Middle frontal gyrus (tissue), 1 donor: Measurements from ENCODE around the gene DCPS.

ENCODE experiments used
- DNase-seq: peaks from one replicate; pipeline ENCODE4 v3.0.0-alpha.2; 2015; ENCODE audit warnings: low spot score; ENCODE audit errors: extremely low spot score

The DCPS gene

DNA sequence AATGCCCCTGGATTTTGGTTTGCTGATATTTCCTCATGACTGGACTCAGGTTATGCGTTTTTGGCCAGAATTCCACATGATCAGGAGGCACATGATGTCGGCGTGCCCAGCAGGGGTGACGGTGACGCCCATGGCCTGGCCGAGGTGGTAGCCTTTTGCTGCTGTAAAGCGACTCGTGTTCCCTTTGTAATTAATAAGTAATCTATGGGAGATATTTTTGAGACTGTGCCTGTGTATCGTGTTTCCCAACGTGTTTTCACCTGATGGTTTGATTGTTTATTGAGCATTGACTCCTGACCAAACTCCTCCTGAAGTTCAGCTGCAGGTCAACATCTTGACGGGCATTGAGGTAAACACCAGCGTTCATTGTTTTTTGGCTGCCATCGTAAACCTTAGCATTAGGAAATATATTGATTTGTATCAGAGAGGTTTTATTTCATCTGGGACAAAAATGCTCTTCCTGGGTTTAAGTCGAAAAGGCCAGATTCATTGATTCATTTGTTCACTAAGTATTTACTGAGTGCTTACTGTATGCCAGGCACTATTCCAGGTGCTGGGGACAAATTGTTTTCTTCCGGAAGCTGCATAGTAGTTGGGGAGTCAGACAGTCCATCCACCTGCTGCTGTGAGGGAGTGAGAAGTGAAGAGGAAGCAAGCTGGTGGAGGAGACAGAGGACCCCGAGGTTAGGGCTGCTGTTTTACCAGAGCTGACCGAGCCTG lies 23.6 kb downstream of the DCPS start:
- no peak for DNase-seq

DNA sequence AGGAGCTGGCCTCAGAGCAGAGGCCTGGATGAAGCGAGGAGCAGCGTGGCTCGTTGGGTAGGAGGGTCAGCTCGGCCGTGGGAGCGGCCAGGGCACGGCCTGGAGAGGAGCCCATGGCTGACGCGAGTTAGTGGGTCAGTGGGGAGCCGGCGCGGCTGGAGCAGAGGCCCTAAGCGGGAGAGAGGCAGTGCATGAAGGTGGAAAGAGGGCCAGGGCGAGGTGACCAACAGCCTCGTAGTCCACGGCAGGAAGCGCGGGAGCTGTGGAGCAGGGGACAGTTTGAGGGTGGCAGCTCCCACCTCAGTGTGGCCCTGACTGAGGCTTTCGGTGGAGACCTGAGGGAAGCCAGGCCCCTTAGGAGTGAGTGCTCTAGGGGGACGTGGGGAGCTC lies 24.1 kb downstream of the DCPS start:
- no peak for DNase-seq

DNA sequence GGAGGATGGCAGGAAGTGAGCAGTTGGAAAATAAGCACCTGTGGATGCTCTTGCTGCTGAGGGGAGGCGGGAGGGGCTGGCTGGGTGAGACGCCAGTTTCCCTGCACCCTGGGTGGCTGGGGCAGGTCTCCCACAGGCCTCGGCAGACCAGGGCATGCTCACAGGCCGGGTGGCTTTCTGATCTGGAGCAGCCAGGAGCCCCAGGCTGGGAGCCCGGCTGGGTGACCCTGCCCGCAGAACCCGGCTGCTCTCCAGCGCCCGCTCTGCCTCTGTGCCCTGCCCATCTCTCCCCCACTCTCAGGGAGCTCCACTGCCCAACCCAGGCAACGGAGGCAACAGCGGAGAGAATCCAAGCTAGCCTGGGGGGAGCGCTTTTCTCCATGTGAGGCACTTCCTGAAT lies 24.6 kb downstream of the DCPS start:
- DNase-seq, result no peak

DNA sequence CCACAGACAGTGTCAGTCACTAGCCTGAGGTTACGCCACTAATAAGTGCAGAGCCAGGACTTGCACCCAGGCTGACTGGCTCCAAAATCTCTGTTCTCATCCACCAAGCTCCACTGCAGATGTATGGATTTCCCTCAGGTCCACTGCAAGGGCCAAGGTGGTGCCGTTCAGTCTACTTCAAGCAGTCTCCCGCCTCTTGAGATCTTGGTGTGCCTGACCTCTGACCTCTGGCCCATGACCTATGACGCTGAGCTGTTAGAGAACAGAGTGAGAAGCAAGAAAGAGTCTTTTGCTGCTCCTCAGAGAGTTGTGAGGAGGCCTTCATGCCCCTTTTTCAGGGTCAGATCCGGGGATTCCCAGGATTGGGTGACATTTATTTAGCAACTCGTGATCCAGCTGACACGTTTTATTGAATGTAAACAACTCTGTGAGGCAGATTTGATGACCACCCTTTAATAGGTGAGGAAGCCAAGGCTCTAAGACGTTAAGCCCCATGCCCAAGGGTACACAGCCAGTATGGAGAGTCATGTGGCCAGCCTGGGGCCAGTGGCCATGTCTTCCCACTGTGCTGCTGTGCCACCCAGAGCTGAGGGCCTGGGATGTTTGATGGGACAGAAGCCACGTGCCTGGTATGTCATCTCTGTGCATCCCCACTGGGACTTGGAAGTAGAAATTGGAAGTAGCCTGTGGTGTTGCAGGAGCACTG lies 25.2 kb downstream of the DCPS start:
- DNase-seq, result no peak

DNA sequence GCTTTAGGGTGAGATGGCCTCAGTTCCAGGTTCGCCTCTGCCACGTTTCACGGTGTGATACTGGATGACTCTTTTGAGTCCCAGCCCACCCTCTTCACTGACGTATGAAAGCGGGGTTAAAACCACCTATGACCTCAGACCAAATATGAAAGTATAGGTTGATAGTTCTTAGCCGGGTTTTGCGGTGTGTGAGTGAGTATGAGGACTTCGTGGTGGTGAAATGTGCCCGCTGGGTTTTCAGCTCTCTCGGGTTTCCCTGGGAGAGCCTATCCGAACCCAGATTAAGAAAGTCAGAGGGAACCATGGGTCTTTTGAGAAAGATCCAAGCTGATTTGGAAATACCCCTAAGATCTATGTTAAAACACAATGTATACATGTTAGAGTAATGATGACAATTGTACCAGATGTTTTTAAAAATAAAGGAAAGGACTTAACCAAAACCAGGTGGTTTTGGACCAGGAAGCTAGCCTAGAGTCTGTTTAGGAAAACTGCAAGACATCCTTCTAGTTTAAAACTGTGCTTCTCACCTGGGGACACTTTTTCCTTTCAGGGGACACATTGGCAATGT lies 25.9 kb downstream of the DCPS start:
- DNase-seq, result no peak

DNA sequence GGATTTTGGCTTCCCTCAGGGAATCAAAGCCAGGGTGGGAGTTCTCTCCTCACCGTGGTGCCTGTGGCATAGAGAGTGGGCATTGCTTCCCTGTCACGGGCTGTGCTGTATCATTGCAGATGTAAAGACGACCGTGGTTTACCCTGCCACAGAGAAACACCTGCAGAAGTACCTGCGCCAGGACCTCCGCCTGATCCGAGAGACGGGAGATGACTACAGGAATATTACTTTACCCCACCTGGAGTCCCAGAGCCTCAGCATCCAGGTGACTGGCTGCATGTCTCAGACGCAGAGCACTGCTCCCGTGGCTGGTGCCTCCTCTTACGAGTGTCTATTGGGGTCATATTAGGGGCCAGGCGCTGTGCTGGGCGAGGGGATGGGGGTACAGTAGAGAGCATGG lies 27.4 kb downstream of the DCPS start:
- no peak for DNase-seq

DNA sequence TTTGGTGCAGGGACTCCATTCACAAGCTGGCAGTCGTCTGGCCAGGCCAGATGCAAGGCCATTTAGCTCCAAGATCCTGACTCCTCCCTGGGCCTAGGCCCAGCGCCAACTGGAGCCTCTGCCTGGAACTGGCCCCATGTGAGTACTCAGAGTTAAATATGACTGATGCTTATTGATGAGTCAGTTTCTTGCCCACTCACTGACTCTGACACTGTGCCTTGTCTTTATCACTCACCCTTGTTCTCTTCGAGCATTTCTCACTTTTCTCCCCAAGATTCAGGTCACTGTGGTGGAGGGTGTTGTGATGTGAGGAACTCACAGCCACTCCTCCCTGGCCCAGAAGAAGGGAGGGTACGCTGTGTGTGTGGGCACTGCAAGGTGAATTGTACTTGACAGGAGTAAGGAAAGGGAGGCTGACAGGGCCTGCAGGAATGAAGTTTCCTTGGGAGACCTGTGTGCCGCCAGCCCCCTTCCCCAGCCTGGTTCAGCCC lies 28.4 kb downstream of the DCPS start:
- DNase-seq, result no peak

DNA sequence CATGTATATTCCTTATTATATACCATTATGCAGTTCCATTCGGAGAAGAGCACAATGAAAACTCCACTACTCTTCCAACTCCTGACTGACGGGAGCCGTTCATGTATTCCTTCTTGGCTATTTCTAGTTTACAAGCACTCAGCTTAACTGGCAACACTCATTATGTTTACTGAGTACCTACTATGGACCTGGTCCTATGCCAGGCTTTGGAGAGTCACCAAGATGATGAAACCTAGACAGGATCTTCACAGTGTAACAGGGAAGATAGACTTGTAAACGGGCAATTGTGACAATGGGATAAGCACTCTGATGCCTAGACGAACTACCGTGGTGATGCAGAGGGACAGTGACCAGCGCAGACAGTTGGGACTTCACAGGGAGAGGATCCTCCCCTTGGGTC lies 29.3 kb downstream of the DCPS start:
- DNase-seq, result no peak

DNA sequence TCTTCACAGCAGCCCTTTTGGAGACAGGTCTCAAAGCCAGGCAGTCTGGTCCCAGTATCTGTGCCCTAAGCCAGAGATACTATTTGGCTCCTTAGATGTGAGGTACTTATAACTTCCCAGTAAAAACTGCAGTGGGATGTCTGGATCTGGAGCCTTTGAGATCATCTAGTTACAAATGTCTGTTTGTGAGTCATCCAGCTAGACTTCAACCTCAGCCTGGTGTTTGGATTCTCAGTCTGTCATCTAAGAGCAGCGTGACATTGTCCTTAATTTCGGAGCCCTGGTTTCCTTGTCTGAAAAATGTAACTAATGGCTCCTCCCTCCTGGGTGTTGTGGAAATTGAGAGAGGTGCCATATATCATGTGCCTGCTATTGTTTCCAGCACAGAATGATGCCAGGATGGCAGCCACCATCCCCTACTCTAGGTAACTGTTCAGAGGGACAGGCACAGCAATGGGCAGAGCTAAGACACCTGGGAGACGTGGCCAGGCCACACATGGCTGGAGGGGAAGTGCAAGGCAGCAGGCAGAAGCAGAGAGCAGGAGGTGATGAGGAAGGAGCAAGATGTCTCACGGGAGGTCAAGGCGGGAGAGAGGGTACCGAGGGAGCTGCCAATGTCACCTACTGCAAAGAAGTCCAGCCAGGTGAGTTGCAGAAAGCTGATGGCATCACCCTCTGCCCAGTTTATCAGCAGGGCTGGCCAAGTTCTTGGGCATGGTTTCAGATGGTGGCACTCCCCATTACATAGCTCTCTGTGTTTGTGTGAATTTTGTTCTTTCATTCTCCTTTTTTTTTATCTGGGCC lies 31.0 kb downstream of the DCPS start:
- no peak for DNase-seq

DNA sequence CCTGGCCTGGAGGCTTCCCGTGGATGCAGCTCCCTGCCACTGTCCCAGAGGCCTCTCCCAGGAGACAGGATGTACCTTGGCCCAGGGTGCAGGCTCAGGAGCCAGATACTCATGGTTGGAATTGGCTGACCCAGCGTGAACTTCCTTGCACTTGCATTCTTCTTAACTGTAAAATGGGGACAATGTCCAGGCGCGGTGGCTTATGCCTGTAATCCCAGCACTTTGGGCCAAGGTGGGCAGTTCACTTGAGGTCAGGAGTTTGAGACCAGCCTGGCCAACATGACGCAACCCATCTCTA lies 31.6 kb downstream of the DCPS start:
- DNase-seq, result no peak

DNA sequence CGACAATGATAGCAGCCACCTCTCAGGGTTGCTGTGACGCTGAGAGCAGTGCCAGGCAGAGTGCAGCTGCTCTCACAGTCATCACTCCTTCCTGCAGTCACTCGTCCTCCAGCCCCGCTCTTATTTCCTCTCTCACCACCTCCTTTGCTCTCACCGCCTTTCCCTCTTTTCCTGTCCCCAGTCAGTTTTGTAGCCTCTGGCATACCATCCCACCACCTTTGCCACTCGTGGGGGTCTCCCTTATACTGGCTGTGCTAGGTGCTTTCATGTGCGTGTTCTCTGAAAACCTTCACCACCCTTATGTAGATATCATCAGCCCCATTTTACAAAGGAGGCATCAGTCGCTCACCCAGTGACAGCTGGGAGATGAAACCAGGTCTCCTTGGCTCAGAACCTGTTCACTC lies 32.3 kb downstream of the DCPS start:
- DNase-seq, result no peak

DNA sequence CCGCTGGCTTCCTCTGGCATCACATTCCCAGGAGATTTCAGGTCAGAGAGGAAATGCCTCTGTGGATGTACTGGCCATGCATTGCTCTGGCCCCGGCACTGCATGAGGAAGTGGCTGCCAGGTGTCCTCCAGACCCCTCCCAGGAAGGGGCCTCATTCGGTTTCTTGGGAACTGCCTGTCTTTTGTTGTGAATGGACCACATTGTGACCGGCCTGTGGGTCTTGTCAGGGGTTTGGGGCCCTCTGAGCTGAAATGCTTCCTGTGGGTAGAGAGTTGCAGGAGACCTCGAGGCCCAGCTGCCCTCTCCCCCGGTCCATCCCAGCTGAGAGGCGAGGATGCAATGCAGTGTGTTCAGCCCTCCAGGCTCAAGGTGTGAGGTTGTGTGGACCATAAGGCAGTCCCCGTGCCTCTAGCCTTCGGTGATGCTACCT lies 32.8 kb downstream of the DCPS start:
- no peak for DNase-seq

DNA sequence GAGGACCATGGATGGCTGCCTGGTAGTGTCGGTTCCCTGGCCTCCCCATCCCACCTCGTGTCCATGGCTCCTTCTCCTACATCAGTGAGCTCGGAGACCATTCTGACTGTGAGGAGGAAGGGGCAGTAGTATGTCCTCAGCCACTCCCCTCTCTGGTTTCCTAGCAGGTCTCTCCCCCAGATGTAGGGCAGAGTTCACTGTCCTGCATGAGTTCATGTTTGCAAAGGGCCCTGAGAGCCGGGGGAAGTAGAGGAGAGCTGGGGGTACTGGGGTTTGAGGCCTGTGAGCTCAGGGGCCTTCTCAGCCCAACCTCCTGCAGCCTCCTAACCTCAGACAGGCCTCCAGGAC lies 33.2 kb downstream of the DCPS start:
- DNase-seq, result no peak

DNA sequence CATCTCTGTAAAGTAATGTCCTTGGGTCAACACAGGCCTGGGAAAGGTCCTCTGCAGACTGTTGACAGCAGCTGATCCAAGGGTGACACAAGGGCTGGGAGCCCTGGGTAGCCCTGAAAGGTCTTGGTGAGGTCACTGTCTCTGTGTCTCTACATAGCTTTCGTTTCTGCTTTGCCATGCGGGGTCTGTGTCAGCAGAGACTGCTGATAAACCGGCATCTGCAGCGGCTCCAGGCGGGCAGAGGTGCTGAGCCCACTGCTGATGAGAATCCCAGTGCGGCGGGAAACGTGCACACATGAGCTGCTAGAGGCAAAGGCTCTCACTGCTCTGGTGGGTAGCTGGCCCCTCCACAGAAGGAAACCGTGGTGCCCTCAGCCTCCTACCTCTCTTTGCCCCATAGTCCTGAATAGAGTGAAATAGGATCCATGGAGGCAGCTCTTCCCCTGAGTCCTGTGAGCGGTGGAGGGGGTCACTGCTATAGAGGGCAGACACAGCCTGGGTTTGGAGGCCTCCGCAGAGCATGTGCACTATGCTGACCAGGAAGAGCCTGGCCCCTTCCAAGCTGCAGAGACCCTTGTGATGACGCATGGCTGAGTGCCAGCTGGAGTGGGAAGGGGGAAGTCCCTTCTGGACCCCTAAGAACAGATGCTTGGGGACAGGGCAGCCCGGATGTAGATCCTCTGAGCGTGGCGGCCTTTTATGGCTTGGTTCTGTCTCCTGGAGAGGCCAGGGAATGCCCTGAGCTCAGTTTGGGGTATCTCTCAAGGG lies 33.8 kb downstream of the DCPS start:
- no peak for DNase-seq

DNA sequence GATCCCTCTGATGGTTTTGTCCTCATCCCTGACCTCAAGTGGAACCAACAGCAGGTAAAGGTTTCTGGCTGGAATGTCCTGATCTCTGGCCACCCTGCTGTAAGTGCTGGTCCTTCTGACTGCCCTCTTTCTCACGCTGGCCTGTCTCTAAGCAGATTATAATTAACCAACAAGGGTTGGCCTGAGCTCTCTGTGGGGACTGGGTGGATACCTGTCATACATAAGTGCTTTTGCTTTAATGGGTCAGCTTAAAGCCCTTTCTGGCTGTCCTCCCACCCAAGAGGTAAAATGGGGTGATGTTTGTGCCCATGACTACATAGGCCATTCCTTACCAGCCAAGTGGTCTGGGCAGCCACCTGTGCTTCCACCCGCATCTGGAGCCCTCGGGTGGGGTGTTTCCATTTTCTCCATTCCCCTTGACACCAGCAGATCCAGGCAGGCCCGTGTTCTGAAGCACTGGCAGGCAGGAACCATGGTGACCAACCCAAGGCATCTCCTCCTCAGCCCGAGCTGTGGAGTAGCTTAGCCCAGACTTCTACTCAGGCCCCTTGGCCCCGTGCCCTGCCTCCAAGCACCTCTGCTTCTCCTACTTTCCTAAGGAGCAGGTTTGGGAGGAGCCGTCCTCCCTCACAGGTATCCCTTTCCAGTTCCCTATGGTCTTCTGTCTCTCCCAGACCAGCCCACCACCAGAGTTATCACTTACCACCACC lies 34.6 kb downstream of the DCPS start:
- no peak for DNase-seq

DNA sequence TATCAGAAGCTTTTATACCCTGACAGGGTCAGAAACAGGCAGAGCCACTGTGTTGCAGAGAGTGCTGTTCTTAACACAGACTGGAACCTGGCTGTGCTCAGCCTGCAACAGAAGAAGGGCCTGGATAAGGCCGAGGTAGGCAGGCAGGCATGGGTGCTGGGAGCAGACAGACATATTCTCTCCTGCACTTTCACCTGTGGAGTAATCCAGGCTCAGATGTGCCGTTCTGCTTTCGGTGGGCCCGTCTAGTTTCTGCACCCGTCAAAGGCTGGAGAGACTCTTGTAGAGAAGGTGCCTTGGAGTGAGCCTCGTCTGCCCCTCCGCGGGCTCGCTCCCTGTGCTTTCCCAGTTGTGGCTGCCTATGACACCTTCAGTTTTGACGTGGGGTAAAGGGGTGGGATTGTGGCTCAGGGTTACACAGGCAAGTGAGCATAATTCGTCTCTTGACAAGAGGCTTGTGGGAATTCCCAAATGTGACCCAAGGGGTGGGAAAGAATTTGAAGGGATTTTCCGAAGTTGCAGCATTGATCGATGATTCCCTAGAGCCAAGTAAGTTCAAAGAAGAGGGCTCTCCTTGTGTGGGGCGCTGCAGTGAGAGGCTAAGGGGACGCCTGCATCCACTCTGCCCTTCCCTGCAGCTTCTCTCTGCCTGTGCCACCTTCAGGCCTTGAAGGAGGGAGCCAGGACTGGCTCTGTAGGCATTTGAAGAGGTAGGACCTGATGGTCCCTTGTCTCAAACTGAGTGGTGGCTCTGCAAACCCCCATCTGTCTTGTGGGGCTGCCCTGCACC lies 35.4 kb downstream of the DCPS start:
- DNase-seq, result no peak

DNA sequence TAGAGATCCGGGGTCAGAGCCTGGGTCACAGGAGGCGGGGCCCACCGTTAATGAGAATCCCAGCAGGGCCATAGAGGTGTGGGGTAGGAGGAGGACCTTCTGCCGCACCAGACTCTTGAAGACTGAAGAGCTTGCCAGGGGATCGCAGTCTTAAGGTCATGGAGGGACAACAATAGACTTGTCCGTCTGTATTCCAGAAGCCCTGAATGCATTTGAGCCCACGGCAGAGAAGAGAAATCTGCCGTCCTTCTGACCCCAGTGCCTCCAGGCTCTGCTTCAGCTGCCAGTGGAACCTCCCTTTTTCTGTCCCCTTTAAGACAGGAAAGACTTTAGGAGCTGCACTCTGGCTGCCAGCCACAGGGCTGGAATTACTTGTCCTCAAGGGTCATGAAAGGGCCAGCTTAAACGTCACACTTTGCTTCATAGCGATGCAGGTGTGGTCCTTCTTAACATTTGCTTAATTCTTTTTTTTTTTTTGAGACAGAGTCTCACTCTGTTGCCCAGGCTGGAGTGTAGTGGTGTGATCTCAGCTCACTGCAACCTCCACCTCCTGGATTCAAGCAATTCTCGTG lies 36.1 kb downstream of the DCPS start:
- no peak for DNase-seq

DNA sequence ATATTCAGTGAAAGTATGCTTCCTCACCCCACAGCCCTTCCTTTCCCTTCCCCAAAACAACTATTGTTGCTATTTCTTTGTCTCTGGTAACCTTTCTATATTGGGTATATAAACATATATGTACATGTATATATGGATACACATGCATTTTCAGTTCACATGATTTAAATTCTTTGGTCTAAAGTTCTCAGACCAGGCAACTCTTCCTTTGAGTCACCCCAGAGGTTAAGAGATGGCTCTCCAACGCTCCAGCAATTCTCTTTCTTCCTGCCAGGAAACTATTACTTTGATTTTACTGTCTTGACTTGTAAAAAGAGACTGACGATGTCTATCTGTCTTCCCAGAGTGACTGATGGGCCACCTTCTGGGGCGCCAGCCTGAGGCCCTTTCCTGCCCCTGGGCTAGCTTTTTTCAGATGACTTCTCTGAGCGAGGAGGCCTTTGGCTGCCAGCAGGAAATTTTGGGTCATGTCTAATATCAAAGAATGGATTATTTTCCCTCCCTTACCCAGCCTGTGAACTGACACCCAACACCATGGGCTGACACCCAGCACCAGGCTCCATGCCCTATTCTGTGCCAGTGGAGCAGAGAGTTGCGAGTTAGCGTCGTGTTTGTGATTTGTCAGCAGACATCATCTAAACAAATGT lies 37.2 kb downstream of the DCPS start:
- DNase-seq, result no peak

DNA sequence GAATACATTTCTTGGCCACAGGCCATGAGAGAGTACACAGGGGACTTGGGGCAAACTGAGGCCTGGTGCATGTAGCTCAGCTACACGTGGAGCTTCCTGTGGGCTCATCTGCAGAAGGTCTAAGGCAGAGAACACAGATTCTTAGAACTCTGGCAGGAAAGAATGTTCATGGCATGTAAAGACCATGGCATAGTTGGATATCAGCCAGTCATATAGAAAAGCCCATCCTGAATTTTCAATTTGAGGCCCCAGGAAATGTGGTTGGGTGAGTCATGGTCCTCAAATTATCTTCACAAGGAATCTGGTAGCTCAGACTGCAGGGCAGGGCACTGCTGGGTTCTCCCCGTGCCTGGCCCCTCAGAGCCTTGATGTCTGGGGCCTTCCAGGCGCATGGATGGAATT lies 37.9 kb downstream of the DCPS start:
- no peak for DNase-seq
